ENCODE measurements around the gene DAPK1.

DNA sequence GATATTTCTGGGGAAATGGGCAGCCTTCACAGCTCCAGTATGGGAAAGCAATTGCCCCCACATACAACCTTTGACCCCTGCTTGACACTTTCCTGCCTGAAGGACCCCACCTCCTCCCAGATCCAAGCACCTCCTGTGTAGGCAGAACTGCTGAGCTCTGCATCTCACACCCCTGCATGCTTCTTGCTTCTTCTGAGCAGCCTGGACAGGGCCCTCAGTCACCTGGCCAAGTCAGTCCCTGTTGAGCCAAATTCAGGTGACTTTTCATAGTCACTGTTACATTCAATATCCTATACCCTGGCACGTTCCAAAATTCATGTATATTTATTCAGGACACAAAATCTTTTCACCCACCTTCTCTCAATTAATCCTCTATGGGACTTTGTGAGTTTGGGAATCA is 197.9 kb downstream of the DAPK1 start:
- TF ChIP-seq EP300 (IDR thresholded peaks at IDR 0.05; ENCODE audit: borderline replicate concordance) (no peak), TAF1 (IDR thresholded peaks at IDR 0.05; ENCODE audit: low read depth) (no peak), RAD21 (IDR thresholded peaks at IDR 0.05; ENCODE audit: low read depth) (no peak), YY1 (IDR thresholded peaks at IDR 0.05; ENCODE audit: low read depth) (no peak), TCF12 (IDR thresholded peaks at IDR 0.05; ENCODE audit: low read depth) (no peak), CREB1 (IDR thresholded peaks at IDR 0.05; ENCODE audit: low read depth) (no peak), CEBPB (IDR thresholded peaks at IDR 0.05) (no peak)
- TF ChIP-seq, protein P1, sequence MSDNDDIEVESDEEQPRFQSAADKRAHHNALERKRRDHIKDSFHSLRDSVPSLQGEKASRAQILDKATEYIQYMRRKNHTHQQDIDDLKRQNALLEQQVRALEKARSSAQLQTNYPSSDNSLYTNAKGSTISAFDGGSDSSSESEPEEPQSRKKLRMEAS (IDR thresholded peaks at IDR 0.05) = no peak
- TF ChIP-seq, protein P2, sequence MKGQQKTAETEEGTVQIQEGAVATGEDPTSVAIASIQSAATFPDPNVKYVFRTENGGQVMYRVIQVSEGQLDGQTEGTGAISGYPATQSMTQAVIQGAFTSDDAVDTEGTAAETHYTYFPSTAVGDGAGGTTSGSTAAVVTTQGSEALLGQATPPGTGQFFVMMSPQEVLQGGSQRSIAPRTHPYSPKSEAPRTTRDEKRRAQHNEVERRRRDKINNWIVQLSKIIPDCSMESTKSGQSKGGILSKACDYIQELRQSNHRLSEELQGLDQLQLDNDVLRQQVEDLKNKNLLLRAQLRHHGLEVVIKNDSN (IDR thresholded peaks at IDR 0.05) = no peak

Data from Ishikawa (cell line).